HG02973 (cell line): Measurements from ENCODE around the gene CST4.
A peak's percentile ranks its signal among the peaks of the same experiment; 100 is the strongest.
"Not testable (repeated sequence)": the region's sequence is repeated elsewhere in the genome, so short reads cannot be mapped to it uniquely, and the experiment has no call there.

Source experiments
- ATAC-seq: cut with Tn5 transposase; IDR thresholded peaks from one replicate; pipeline ENCODE4 v1.9.1; 2021; ENCODE audit warnings: moderate library complexity; ENCODE audit not compliant: unreplicated experiment

Gene CST4

GRCh38 chr20:23690581-23690980 is 1.7 kb upstream of the CST4 start:
- no peak for ATAC-seq

- ATAC-seq, result no peak
Observed at GRCh38 chr20:23689399-23689690, 507 bp upstream of the CST4 start.

- ATAC-seq, result no peak
Observed at GRCh38 chr20:23687986-23688385, 852 bp downstream of the CST4 start.

- ATAC-seq, result no peak
Observed at GRCh38 chr20:23686046-23686750, 2.6 kb downstream of the CST4 start.

GRCh38 chr20:23685529-23685896 is 3.3 kb downstream of the CST4 start:
- not testable (repeated sequence) for ATAC-seq

- no peak for ATAC-seq
Observed at GRCh38 chr20:23684261-23684660, 4.6 kb downstream of the CST4 start.

GRCh38 chr20:23683807-23684206 is 5.0 kb downstream of the CST4 start:
- ATAC-seq, result no peak

- no peak for ATAC-seq
Observed at GRCh38 chr20:23683281-23683680, 5.6 kb downstream of the CST4 start.

- ATAC-seq, result no peak
Observed at GRCh38 chr20:23680146-23680545, 8.7 kb downstream of the CST4 start.

- ATAC-seq, result no peak
Observed at GRCh38 chr20:23679133-23680092, 9.4 kb downstream of the CST4 start.

- no peak for ATAC-seq
Observed at GRCh38 chr20:23673209-23673608, 15.6 kb downstream of the CST4 start.

- no peak for ATAC-seq
Observed at GRCh38 chr20:23672158-23672557, 16.7 kb downstream of the CST4 start.

GRCh38 chr20:23671479-23671878 is 17.4 kb downstream of the CST4 start:
- no peak for ATAC-seq

- no peak for ATAC-seq
Observed at GRCh38 chr20:23670361-23670760, 18.5 kb downstream of the CST4 start.

- ATAC-seq, result no peak
Observed at GRCh38 chr20:23669866-23670265, 19.0 kb downstream of the CST4 start.

GRCh38 chr20:23669327-23669726 is 19.5 kb downstream of the CST4 start:
- no peak for ATAC-seq

- peak; percentile 66 for ATAC-seq
Observed at GRCh38 chr20:23668477-23668951, 20.3 kb downstream of the CST4 start.

- no peak for ATAC-seq
Observed at GRCh38 chr20:23667666-23668065, 21.2 kb downstream of the CST4 start.

GRCh38 chr20:23666698-23667097 is 22.1 kb downstream of the CST4 start:
- no peak for ATAC-seq

- ATAC-seq, result no peak
Observed at GRCh38 chr20:23666189-23666588, 22.6 kb downstream of the CST4 start.

- ATAC-seq, result no peak
Observed at GRCh38 chr20:23664954-23665353, 23.9 kb downstream of the CST4 start.

- not testable (repeated sequence) for ATAC-seq
Observed at GRCh38 chr20:23664046-23664445, 24.8 kb downstream of the CST4 start.
